ENCODE results near the gene HPCAL1.

GRCh38 chr2:10378189-10378588 lies 75.5 kb downstream of the HPCAL1 start:
- TF ChIP-seq CTCF (IDR thresholded peaks at IDR 0.05) = no peak
- TF ChIP-seq POLR2A (IDR thresholded peaks at IDR 0.05) = no peak
- no peak for TF ChIP-seq EP300 (IDR thresholded peaks at IDR 0.05)

Data from tibial nerve (tissue), 4 donors.